NCI-H524 (cell line): Measurements from ENCODE around the gene CBX8.
A peak's percentile ranks its signal among the peaks of the same experiment; 100 is the strongest.

ENCODE experiments used
- DNase-seq, 2 experiments: peaks; one replicate each; lab custom pipeline; 2025; lab: John Stamatoyannopoulos, UW

The CBX8 gene

GRCh38 chr17:79750650-79751545 is 46.0 kb downstream of the CBX8 start:
- DNase-seq = no peak

GRCh38 chr17:79749958-79750357 is 46.9 kb downstream of the CBX8 start:
- no peak for DNase-seq

- DNase-seq = peak in 1 of 2 experiments; percentile 53
Measured at GRCh38 chr17:79749156-79749815, 47.6 kb downstream of the CBX8 start.

GRCh38 chr17:79748295-79749099 is 48.4 kb downstream of the CBX8 start:
- no peak for DNase-seq

GRCh38 chr17:79747508-79748294 is 49.2 kb downstream of the CBX8 start:
- peak; percentile 69 to 84 for DNase-seq

GRCh38 chr17:79746889-79747507 is 49.9 kb downstream of the CBX8 start:
- DNase-seq = peak in 1 of 2 experiments; percentile 64

GRCh38 chr17:79745641-79746105 is 51.2 kb downstream of the CBX8 start:
- DNase-seq = no peak

GRCh38 chr17:79743614-79744013 is 53.3 kb downstream of the CBX8 start:
- no peak for DNase-seq

- DNase-seq = no peak
Measured at GRCh38 chr17:79742951-79743476, 53.9 kb downstream of the CBX8 start.

GRCh38 chr17:79742589-79742918 is 54.3 kb downstream of the CBX8 start:
- no peak for DNase-seq
